Measurements from ENCODE around the gene SIX4.

Gene SIX4

DNA sequence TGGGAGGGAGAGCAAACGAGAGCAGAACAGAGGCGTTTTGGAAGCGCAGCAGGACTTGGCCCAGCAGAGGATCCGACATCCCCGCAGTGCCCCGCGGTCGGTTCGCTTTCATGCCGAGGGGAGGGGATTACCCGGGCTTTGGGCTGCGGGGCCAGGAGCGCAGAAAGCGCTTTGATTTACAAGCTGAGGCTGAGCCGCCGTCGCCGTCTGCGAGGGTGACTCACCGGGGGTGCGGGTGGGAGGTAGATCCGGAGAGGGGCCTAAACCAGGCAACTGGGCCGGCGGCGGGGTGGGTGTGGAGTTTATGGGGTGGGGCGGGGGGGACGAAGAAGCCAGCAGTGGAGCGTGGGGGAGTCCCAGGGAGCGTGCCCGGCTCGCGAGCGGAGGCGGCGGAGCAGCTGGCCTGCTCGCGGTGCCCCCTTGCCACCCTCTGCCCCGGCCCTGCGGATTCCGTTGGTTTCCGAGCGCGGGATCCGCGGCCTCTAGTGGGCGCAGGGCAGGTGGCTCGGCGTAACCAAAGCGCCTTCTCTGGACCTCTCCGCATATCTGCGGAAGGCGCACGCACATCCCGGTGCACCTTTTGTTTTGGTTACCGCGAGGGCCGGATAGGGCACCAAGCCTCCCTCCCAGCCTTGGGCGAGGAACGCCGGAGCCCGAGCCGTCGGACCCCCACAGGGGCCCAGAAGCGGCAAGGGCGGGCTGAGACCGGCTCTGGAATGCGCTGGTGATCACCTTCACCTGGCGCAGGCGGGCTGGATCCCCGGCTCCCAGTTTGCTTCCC lies 2.6 kb downstream of the SIX4 start:
- TF ChIP-seq, protein P1, sequence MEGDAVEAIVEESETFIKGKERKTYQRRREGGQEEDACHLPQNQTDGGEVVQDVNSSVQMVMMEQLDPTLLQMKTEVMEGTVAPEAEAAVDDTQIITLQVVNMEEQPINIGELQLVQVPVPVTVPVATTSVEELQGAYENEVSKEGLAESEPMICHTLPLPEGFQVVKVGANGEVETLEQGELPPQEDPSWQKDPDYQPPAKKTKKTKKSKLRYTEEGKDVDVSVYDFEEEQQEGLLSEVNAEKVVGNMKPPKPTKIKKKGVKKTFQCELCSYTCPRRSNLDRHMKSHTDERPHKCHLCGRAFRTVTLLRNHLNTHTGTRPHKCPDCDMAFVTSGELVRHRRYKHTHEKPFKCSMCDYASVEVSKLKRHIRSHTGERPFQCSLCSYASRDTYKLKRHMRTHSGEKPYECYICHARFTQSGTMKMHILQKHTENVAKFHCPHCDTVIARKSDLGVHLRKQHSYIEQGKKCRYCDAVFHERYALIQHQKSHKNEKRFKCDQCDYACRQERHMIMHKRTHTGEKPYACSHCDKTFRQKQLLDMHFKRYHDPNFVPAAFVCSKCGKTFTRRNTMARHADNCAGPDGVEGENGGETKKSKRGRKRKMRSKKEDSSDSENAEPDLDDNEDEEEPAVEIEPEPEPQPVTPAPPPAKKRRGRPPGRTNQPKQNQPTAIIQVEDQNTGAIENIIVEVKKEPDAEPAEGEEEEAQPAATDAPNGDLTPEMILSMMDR (IDR thresholded peaks at IDR 0.05; ENCODE audit: insufficient read depth, low read length, poor library complexity, severe bottlenecking), result peak; percentile 58
- Histone ChIP-seq H3K27me3 (replicated peaks; ENCODE audit: control insufficient read depth, insufficient read depth, low read length) (no peaks in the 10 kb centered on the region; the same call in 1 of the 2 replicates), H3K4me3 (replicated peaks; ENCODE audit: low read depth, low read length) (peak overlapping the region; percentile 64), H3K36me3 (ENCODE audit: control insufficient read depth, insufficient read depth, low read length) (no peaks in the 10 kb centered on the region)
- peak; percentile 19 for DNase-seq (ENCODE audit: extremely low read depth, insufficient read length)

DNA sequence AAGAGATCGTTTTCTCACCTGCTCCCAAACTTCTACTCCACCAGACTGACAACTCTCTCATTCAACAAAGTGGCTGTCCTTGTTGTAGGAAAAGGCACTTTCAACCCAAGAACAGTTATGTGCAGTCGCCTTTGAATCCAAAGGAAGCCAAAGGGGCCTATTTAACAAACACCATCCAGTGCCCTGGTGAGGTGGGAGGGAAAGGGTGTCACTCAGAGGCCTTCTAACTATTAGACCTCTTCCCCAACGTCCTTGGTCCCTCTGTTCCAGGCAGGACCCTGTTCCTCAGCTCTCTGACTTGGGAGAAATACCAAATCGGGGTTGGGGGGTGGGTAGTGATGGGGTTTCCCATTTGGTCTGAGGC lies 3.2 kb downstream of the SIX4 start:
- TF ChIP-seq, protein P1 (IDR thresholded peaks at IDR 0.05; ENCODE audit: insufficient read depth, low read length, poor library complexity, severe bottlenecking), result no peak
- no peaks in the 10 kb centered on the region; the same call in 1 of the 2 replicates for H3K27me3 ChIP-seq (replicated peaks; ENCODE audit: control insufficient read depth, insufficient read depth, low read length)
- H3K4me3 ChIP-seq (replicated peaks; ENCODE audit: low read depth, low read length), result no peak overlapping the region
- DNase-seq (ENCODE audit: extremely low read depth, insufficient read length), result no peak
- no peaks in the 10 kb centered on the region for H3K36me3 ChIP-seq (ENCODE audit: control insufficient read depth, insufficient read depth, low read length)

DNA sequence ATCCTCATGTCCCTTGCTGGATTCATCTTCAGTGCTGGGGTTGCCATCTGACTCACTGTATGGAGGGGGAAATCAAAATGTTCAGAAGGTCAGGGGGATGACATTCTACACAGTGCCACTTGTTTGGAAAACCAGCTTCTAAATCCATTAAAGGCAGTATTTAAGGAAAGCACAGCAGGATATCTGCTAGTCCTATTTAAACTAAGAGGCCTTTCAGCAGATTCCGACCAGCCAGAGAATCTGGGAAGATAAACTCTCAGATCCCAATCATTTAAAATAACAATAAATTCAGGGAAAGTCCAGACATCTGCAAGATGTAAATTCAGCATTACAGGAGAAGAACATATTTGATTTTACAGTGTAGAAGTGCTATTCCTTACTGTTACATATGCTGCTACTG lies 3.8 kb downstream of the SIX4 start:
- no peak for DNase-seq (ENCODE audit: extremely low read depth, insufficient read length)
- TF ChIP-seq, protein P1 (IDR thresholded peaks at IDR 0.05; ENCODE audit: insufficient read depth, low read length, poor library complexity, severe bottlenecking), result no peak
- H3K4me3 ChIP-seq (replicated peaks; ENCODE audit: low read depth, low read length), result no peak overlapping the region
- H3K27me3 ChIP-seq (replicated peaks; ENCODE audit: control insufficient read depth, insufficient read depth, low read length), result no peaks in the 10 kb centered on the region; the same call in 1 of the 2 replicates
- H3K36me3 ChIP-seq (ENCODE audit: control insufficient read depth, insufficient read depth, low read length), result no peaks in the 10 kb centered on the region

DNA sequence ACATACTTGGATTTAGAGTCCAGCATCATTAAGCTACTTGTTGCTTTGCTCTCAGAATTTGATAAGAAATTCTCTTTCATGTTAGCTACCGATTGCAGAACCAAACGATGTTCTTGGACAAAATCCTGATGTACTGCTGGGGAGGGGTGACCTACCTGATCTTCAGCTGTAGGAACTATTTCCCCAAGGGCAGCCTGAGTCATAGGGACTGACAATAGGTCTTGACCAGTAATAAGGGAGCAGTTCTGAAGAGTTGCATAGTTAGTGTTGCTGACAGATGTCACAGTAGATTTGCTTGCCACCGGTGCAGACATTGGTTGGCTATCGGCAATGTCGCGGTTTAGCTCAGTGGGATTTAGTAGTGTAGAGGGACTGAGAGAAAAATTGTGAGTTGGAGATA lies 10.6 kb downstream of the SIX4 start:
- TF ChIP-seq, protein P1 (IDR thresholded peaks at IDR 0.05; ENCODE audit: insufficient read depth, low read length, poor library complexity, severe bottlenecking), result no peak
- no peak for DNase-seq (ENCODE audit: extremely low read depth, insufficient read length)
- no peaks in the 10 kb centered on the region for H3K36me3 ChIP-seq (ENCODE audit: control insufficient read depth, insufficient read depth, low read length)
- no peak overlapping the region for H3K4me3 ChIP-seq (replicated peaks; ENCODE audit: low read depth, low read length)
- no peaks in the 10 kb centered on the region for H3K27me3 ChIP-seq (replicated peaks; ENCODE audit: control insufficient read depth, insufficient read depth, low read length)

DNA sequence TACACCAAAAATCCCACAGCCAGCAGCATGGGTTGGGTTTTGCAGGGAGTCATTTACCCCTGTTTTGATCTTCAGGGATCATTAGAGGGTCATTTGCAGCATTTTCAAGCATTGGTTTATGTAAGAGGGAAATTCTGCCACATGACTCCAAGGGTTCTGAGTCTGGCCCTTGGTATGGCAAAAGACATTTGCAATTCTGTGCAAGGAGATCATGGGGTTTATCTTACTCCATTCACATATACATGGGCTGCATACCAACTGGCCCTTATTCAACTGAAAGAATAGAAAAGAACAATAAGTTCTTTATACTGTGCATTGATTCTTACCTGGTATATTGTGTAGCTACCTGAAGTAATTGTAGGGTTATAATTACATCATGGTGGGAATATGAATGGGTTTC lies 13.7 kb downstream of the SIX4 start:
- TF ChIP-seq, protein P1 (IDR thresholded peaks at IDR 0.05; ENCODE audit: insufficient read depth, low read length, poor library complexity, severe bottlenecking), result no peak
- no peaks in the 10 kb centered on the region for H3K36me3 ChIP-seq (ENCODE audit: control insufficient read depth, insufficient read depth, low read length)
- DNase-seq (ENCODE audit: extremely low read depth, insufficient read length), result no peak
- H3K4me3 ChIP-seq (replicated peaks; ENCODE audit: low read depth, low read length), result no peak overlapping the region
- H3K27me3 ChIP-seq (replicated peaks; ENCODE audit: control insufficient read depth, insufficient read depth, low read length), result no peaks in the 10 kb centered on the region

Data from GM06990 (cell line).